Measurements from ENCODE around the gene PKD2L2.

Gene PKD2L2

DNA sequence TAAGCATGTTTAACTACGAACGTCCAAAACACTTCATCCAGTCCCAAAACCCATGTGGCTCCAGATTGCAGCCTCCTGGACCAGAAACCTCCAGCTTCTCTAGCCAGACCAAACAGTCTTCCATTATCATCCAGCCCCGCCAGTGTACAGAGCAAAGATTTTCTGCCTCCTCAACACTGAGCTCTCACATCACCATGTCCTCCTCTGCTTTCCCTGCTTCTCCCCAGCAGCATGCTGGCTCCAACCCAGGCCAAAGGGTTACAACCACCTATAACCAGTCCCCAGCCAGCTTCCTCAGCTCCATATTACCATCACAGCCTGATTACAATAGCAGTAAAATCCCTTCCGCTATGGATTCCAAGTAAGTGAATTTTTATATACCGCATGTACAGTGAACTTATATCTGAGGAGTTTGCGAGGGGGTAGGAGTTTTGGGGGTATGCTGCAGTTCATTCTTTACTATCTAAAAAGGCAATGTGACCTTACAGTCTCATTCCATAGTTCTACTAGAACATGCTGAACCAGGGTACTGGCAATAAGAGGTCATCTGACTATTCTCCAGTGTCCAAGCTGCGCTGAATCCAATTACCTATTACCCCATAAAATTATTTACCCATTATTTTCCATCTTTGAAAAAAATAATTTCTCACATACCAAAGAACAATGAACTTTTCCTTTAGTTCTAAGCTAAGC, 18.5 kb upstream of the PKD2L2 start:
- DNase-seq (ENCODE audit: low read depth in 1 of 2, low spot score in 1 of 2): no peak
- TF ChIP-seq POLR2AphosphoS5 (IDR thresholded peaks at IDR 0.05; ENCODE audit: low read depth): no peak
- Histone ChIP-seq H3K27ac (replicated peaks) (no peak overlapping the region), H3K4me3 (replicated peaks; ENCODE audit: insufficient read depth, low read length) (no peak overlapping the region), H3K27me3 (ENCODE audit: insufficient read depth, poor library complexity, severe bottlenecking) (no peaks in the 10 kb centered on the region)

DNA sequence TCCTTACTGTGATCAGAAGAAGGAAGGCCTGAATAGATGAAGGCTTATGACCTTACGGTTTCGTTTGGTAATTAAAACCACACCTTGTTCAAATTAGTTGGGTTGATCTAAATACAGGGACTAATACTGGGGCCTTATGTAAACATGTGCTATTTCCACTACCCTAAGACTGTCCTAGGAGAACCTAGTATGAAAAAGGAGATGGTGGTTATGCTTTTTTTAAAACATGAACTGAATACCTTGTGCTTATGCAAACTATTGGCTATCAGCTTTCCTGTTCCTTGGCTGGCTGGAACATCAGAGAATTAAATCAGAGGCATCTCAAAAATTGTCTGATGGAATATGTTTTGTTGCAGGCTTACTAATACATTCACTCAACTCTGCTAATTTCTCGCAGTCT, 17.7 kb upstream of the PKD2L2 start:
- no peak overlapping the region for H3K27ac ChIP-seq (replicated peaks)
- H3K27me3 ChIP-seq (ENCODE audit: insufficient read depth, poor library complexity, severe bottlenecking): no peaks in the 10 kb centered on the region
- no peak overlapping the region for H3K4me3 ChIP-seq (replicated peaks; ENCODE audit: insufficient read depth, low read length)
- TF ChIP-seq SPI1 (IDR thresholded peaks at IDR 0.05; ENCODE audit: borderline replicate concordance, low read depth) (no peak), POLR2AphosphoS5 (IDR thresholded peaks at IDR 0.05; ENCODE audit: low read depth) (no peak), GABPA (IDR thresholded peaks at IDR 0.05; ENCODE audit: low read depth) (no peak)
- TF ChIP-seq, protein P1, sequence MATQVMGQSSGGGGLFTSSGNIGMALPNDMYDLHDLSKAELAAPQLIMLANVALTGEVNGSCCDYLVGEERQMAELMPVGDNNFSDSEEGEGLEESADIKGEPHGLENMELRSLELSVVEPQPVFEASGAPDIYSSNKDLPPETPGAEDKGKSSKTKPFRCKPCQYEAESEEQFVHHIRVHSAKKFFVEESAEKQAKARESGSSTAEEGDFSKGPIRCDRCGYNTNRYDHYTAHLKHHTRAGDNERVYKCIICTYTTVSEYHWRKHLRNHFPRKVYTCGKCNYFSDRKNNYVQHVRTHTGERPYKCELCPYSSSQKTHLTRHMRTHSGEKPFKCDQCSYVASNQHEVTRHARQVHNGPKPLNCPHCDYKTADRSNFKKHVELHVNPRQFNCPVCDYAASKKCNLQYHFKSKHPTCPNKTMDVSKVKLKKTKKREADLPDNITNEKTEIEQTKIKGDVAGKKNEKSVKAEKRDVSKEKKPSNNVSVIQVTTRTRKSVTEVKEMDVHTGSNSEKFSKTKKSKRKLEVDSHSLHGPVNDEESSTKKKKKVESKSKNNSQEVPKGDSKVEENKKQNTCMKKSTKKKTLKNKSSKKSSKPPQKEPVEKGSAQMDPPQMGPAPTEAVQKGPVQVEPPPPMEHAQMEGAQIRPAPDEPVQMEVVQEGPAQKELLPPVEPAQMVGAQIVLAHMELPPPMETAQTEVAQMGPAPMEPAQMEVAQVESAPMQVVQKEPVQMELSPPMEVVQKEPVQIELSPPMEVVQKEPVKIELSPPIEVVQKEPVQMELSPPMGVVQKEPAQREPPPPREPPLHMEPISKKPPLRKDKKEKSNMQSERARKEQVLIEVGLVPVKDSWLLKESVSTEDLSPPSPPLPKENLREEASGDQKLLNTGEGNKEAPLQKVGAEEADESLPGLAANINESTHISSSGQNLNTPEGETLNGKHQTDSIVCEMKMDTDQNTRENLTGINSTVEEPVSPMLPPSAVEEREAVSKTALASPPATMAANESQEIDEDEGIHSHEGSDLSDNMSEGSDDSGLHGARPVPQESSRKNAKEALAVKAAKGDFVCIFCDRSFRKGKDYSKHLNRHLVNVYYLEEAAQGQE (IDR thresholded peaks at IDR 0.05; ENCODE audit: insufficient replicate concordance, low read depth): no peak
- TF ChIP-seq, protein P2, sequence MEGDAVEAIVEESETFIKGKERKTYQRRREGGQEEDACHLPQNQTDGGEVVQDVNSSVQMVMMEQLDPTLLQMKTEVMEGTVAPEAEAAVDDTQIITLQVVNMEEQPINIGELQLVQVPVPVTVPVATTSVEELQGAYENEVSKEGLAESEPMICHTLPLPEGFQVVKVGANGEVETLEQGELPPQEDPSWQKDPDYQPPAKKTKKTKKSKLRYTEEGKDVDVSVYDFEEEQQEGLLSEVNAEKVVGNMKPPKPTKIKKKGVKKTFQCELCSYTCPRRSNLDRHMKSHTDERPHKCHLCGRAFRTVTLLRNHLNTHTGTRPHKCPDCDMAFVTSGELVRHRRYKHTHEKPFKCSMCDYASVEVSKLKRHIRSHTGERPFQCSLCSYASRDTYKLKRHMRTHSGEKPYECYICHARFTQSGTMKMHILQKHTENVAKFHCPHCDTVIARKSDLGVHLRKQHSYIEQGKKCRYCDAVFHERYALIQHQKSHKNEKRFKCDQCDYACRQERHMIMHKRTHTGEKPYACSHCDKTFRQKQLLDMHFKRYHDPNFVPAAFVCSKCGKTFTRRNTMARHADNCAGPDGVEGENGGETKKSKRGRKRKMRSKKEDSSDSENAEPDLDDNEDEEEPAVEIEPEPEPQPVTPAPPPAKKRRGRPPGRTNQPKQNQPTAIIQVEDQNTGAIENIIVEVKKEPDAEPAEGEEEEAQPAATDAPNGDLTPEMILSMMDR (IDR thresholded peaks at IDR 0.05; ENCODE audit: insufficient read depth, low read length): no peak
- no peak for DNase-seq (ENCODE audit: low read depth in 1 of 2, low spot score in 1 of 2)

DNA sequence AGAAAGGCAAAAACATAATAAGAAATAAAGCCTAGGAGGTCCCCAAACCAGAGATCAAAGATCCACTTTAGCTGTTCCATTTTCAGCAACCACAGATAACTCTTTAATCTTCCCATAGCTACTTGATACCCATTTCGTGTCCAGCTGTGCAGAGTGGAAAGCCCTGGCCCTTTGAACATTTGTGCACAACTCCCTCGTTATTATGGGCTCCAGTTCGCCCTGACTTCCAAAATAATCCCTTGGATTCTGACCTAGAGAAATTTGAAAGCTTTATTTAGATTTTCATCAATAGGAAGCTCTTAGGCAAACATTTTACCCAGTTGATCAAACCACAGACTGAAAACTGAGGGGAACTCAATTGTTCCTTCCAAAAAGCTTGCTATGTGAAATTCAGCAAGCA, 16.8 kb upstream of the PKD2L2 start:
- no peak overlapping the region for H3K27ac ChIP-seq (replicated peaks)
- no peaks in the 10 kb centered on the region for H3K27me3 ChIP-seq (ENCODE audit: insufficient read depth, poor library complexity, severe bottlenecking)
- no peak overlapping the region for H3K4me3 ChIP-seq (replicated peaks; ENCODE audit: insufficient read depth, low read length)
- TF ChIP-seq GABPA (IDR thresholded peaks at IDR 0.05; ENCODE audit: low read depth) (no peak), POLR2AphosphoS5 (IDR thresholded peaks at IDR 0.05; ENCODE audit: low read depth) (no peak), SPI1 (IDR thresholded peaks at IDR 0.05; ENCODE audit: borderline replicate concordance, low read depth) (no peak)
- TF ChIP-seq, protein P1 (IDR thresholded peaks at IDR 0.05; ENCODE audit: insufficient replicate concordance, low read depth): no peak
- TF ChIP-seq, protein P2 (IDR thresholded peaks at IDR 0.05; ENCODE audit: insufficient read depth, low read length): no peak
- DNase-seq (ENCODE audit: low read depth in 1 of 2, low spot score in 1 of 2): no peak

DNA sequence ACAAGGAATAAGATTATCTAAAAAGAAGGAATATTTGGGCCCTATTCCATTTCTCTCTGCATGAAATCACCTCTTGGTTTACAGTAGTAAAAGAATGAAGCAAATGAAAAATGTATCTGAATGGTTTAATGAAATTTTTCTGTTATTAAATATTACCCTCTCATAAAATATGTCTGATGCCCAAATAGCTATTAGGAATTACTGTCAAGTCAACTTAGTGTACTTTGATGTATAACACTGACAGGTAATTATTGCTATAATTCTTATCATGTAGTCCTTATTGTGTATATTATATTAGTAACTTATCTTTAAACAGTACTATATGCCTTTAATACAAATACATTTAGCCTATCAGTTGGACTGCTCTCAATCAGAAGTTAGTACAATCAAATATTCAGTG, 13.2 kb upstream of the PKD2L2 start:
- TF ChIP-seq, protein P1 (IDR thresholded peaks at IDR 0.05; ENCODE audit: insufficient replicate concordance, low read depth): no peak
- TF ChIP-seq POLR2AphosphoS5 (IDR thresholded peaks at IDR 0.05; ENCODE audit: low read depth): no peak
- TF ChIP-seq GABPA (IDR thresholded peaks at IDR 0.05; ENCODE audit: low read depth): no peak
- TF ChIP-seq SPI1 (IDR thresholded peaks at IDR 0.05; ENCODE audit: borderline replicate concordance, low read depth): no peak
- TF ChIP-seq, protein P2 (IDR thresholded peaks at IDR 0.05; ENCODE audit: insufficient read depth, low read length): no peak
- no peak overlapping the region for H3K4me3 ChIP-seq (replicated peaks; ENCODE audit: insufficient read depth, low read length)
- H3K27me3 ChIP-seq (ENCODE audit: insufficient read depth, poor library complexity, severe bottlenecking): no peaks in the 10 kb centered on the region
- no peak overlapping the region for H3K27ac ChIP-seq (replicated peaks)
- no peak for DNase-seq (ENCODE audit: low read depth in 1 of 2, low spot score in 1 of 2)

Measured in HL-60 (cell line).